PFSK-1 (cell line): ENCODE measurements around the gene NEDD9.

Experiments used
- POLR2AphosphoS5 ChIP-seq: IDR thresholded peaks from 2 replicates; pipeline ENCODE4 v1.6.1; 2012; ENCODE audit warnings: low read depth, mild to moderate bottlenecking, control low read depth, low read length, moderate library complexity
- REST ChIP-seq, 2 experiments: IDR thresholded peaks; 2 replicates each; pipeline versions ENCODE4 v1.6.1 to v1.8.0; 2011 to 2012; ENCODE audit warnings: low read depth in 2 of 2, low read length in 2 of 2, control low read depth in 1 of 2, inconsistent platforms in 1 of 2, mild to moderate bottlenecking in 1 of 2, moderate library complexity in 1 of 2; ENCODE audit not compliant: insufficient read depth in 1 of 2
- SIN3A ChIP-seq: IDR thresholded peaks from 2 replicates; pipeline ENCODE4 v1.6.1; 2012; ENCODE audit warnings: mild to moderate bottlenecking, low read length, moderate library complexity, borderline replicate concordance; ENCODE audit not compliant: insufficient read depth
- TAF1 ChIP-seq: IDR thresholded peaks from 2 replicates; pipeline ENCODE4 v1.6.1; 2012; ENCODE audit warnings: low read length, control low read depth, borderline replicate concordance; ENCODE audit not compliant: insufficient read depth

GRCh38 chr6:11241793-11242201 is 9.3 kb upstream of the NEDD9 start:
- TF ChIP-seq TAF1 = no peak
- no peak for TF ChIP-seq REST (IDR thresholded peaks at IDR 0.05; ENCODE audit: insufficient read depth in 1 of 2, low read depth in 2 of 2, low read length in 2 of 2)
- TF ChIP-seq POLR2AphosphoS5 = no peak
- TF ChIP-seq SIN3A = no peak
